WTC11 (cell line): ENCODE data around the gene GDF11. TPM values are rescaled to one million over a fixed set of nuclear protein-coding genes. Genes with fewer than 3 reads are reported as not detected.

Source experiments
- ATAC-seq: fragments of 200-7000 bp; cut with Tn5 transposase; 2 replicates; pipeline ENCODE4 v1.10.0; 2021; ENCODE audit warnings: mild to moderate bottlenecking, moderate library complexity
- CTCF ChIA-PET: fragments of 300-600 bp; sonication (Branson Sonifier 250); formaldehyde crosslinking; loops from one replicate; lab custom pipeline; 2021; ENCODE audit warnings: antibody characterized with exemption; lab: Charles Lee
- POLR2A ChIA-PET: fragments of 350-600 bp; sonication (Branson Sonifier 250); formaldehyde crosslinking; loops from one replicate; lab custom pipeline; 2021; ENCODE audit warnings: antibody characterized with exemption; lab: Charles Lee
- DNase-seq: peaks from one replicate; pipeline ENCODE4 v3.0.0; 2021; ENCODE audit warnings: low spot score
- H3K27ac Mint-ChIP-seq: 2 replicates; pipeline ENCODE4 v1.8.0; 2021; ENCODE audit warnings: mixed read lengths
- H3K27me3 Mint-ChIP-seq: 2 replicates; pipeline ENCODE4 v1.8.0; 2021; ENCODE audit warnings: low read depth, mild to moderate bottlenecking, moderate library complexity, mixed read lengths
- H3K36me3 Mint-ChIP-seq: 2 replicates; pipeline ENCODE4 v1.8.0; 2021; ENCODE audit warnings: mixed read lengths
- H3K4me1 Mint-ChIP-seq: 2 replicates; pipeline ENCODE4 v1.8.0; 2022; ENCODE audit warnings: mixed read lengths
- H3K4me3 Mint-ChIP-seq: 2 replicates; pipeline ENCODE4 v1.8.0; 2021; ENCODE audit warnings: mild to moderate bottlenecking, moderate library complexity, mixed read lengths
- H3K9me3 Mint-ChIP-seq: 2 replicates; pipeline ENCODE4 v1.8.0; 2021; ENCODE audit warnings: mixed read lengths
- E2F1 ChIP-seq: sonication (generic); formaldehyde crosslinking; IDR thresholded peaks from 2 replicates; pipeline ENCODE4 v1.8.0; 2022; ENCODE audit warnings: mild to moderate bottlenecking, missing genetic modification reagents
- E2F5 ChIP-seq: sonication (generic); formaldehyde crosslinking; IDR thresholded peaks from 2 replicates; pipeline ENCODE4 v1.8.1; 2022; ENCODE audit warnings: mild to moderate bottlenecking, moderate library complexity, missing genetic modification reagents
- EMX1 ChIP-seq: fragments of 250-450 bp; sonication (Bioruptor Pico); IDR thresholded peaks from 2 replicates; pipeline ENCODE4 v1.8.0; 2021; ENCODE audit warnings: mild to moderate bottlenecking
- FOXJ3 ChIP-seq: sonication (generic); formaldehyde crosslinking; IDR thresholded peaks from 2 replicates; pipeline ENCODE4 v1.9.0; 2021; ENCODE audit warnings: missing genetic modification reagents, mild to moderate bottlenecking, borderline replicate concordance
- FOXK1 ChIP-seq: sonication (generic); formaldehyde crosslinking; IDR thresholded peaks from 2 replicates; pipeline ENCODE4 v1.8.0; 2022; ENCODE audit warnings: mild to moderate bottlenecking, moderate library complexity, missing genetic modification reagents
- FOXP1 ChIP-seq: sonication (generic); formaldehyde crosslinking; IDR thresholded peaks from 2 replicates; pipeline ENCODE4 v1.8.0; 2022; ENCODE audit warnings: missing genetic modification reagents, mild to moderate bottlenecking, moderate library complexity, borderline replicate concordance
- GRHL2 ChIP-seq: fragments of 250-450 bp; sonication (Bioruptor Pico); IDR thresholded peaks from 2 replicates; pipeline ENCODE4 v1.8.0; 2022; ENCODE audit warnings: mild to moderate bottlenecking, moderate library complexity; ENCODE audit not compliant: insufficient replicate concordance, severe bottlenecking
- GTF2I ChIP-seq: fragments of 250-450 bp; sonication (Bioruptor Pico); conservative IDR thresholded peaks from 2 replicates; pipeline ENCODE4 v1.4.0; 2021; ENCODE audit warnings: mild to moderate bottlenecking
- KAT7 ChIP-seq: sonication (generic); formaldehyde crosslinking; IDR thresholded peaks from 2 replicates; pipeline ENCODE4 v1.8.1; 2023; ENCODE audit warnings: missing genetic modification reagents, mild to moderate bottlenecking, borderline replicate concordance
- PRDM15 ChIP-seq: sonication (generic); formaldehyde crosslinking; IDR thresholded peaks from 2 replicates; pipeline ENCODE4 v1.8.0; 2022; ENCODE audit warnings: missing genetic modification reagents
- TEAD4 ChIP-seq: sonication (generic); formaldehyde crosslinking; IDR thresholded peaks from 2 replicates; pipeline ENCODE4 v1.8.0; 2022; ENCODE audit warnings: mild to moderate bottlenecking, missing genetic modification reagents
- TP53 ChIP-seq: sonication (generic); formaldehyde crosslinking; IDR thresholded peaks from 2 replicates; pipeline ENCODE4 v1.8.1; 2023; ENCODE audit warnings: mild to moderate bottlenecking, missing genetic modification reagents
- ZNF219 ChIP-seq: sonication (generic); formaldehyde crosslinking; IDR thresholded peaks from 2 replicates; pipeline ENCODE4 v1.8.0; 2023; ENCODE audit warnings: missing genetic modification reagents, mild to moderate bottlenecking, borderline replicate concordance
- total RNA-seq: library from RNA; stranded (reverse); gene quantifications from 3 replicates; pipeline ENCODE4 v1.2.3, GENCODE V29; 2021
- TF ChIP-seq, protein P1 (sequence below): sonication (generic); formaldehyde crosslinking; IDR thresholded peaks from 2 replicates; pipeline ENCODE4 v1.8.1; 2022; ENCODE audit warnings: low read depth, missing genetic modification reagents, borderline replicate concordance

GDF11 gene
- total RNA-seq, 1 experiment from 2014 or later = 16.9 TPM

- no peak for DNase-seq
- ChIA-PET CTCF (interaction anchor here (0.6 to 10.8 kb wide), 13 partner anchors 9 to 205 kb away, joined by 3 to 160 read pairs (median 4); partner anchors contain the start of gene ITGA7), POLR2A (no interaction called here)
- Mint-ChIP-seq H3K27ac (no peak overlapping the region), H3K36me3 (peaks cover 20% of the 10 kb centered on the region), H3K27me3 (no peaks in the 10 kb centered on the region), H3K4me1 (peaks cover 23% of the 10 kb centered on the region), H3K4me3 (no peak overlapping the region), H3K9me3 (no peaks in the 10 kb centered on the region)
- no peak for ATAC-seq
- TF ChIP-seq E2F5 (CRISPR knock-in tag) (no peak), GRHL2 (CRISPR knock-in tag) (no peak), PRDM15 (CRISPR knock-in tag) (no peak), FOXK1 (no peak), ZNF219 (CRISPR knock-in tag) (no peak), KAT7 (CRISPR knock-in tag) (no peak)
- TF ChIP-seq, protein P1, sequence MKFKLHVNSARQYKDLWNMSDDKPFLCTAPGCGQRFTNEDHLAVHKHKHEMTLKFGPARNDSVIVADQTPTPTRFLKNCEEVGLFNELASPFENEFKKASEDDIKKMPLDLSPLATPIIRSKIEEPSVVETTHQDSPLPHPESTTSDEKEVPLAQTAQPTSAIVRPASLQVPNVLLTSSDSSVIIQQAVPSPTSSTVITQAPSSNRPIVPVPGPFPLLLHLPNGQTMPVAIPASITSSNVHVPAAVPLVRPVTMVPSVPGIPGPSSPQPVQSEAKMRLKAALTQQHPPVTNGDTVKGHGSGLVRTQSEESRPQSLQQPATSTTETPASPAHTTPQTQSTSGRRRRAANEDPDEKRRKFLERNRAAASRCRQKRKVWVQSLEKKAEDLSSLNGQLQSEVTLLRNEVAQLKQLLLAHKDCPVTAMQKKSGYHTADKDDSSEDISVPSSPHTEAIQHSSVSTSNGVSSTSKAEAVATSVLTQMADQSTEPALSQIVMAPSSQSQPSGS = no peak
Observed at GRCh38 chr12:55725556-55725955, 17.4 kb upstream of the GDF11 start.

GRCh38 chr12:55726971-55727370 is 16.0 kb upstream of the GDF11 start:
- DNase-seq (no peak), ATAC-seq (no peak)
- H3K4me1 Mint-ChIP-seq = peaks cover 27% of the 10 kb centered on the region
- no peaks in the 10 kb centered on the region for H3K9me3 Mint-ChIP-seq
- POLR2A ChIA-PET = no interaction called here
- H3K4me3 Mint-ChIP-seq = peak overlapping the region; percentile 88
- H3K36me3 Mint-ChIP-seq = peaks cover 20% of the 10 kb centered on the region
- TF ChIP-seq FOXK1 (no peak), TP53 (CRISPR knock-in tag) (no peak), EMX1 (no peak), FOXP1 (CRISPR knock-in tag) (no peak), GTF2I (CRISPR knock-in tag) (no peak), FOXJ3 (CRISPR knock-in tag) (no peak), TEAD4 (CRISPR knock-in tag) (no peak), E2F1 (CRISPR knock-in tag) (no peak)
- TF ChIP-seq, protein P1 = no peak
- H3K27me3 Mint-ChIP-seq = no peaks in the 10 kb centered on the region
- CTCF ChIA-PET = interaction anchor here (1.1 kb wide), 1 partner anchor 10 kb away, joined by 5 read pairs; no protein-coding TSS in a partner anchor
- no peak overlapping the region for H3K27ac Mint-ChIP-seq
